Muscle of back (tissue), 13 donors: ENCODE measurements around the gene ABCC3. TPM values are rescaled to one million over a fixed set of nuclear protein-coding genes. Genes with fewer than 3 reads are reported as not detected.

ENCODE experiments used
- DNase-seq, 3 donors: peaks; one replicate each; pipeline versions ENCODE4 v3.0.0 to v3.0.0-alpha.2; 2013
- long read RNA-seq, 9 donors: transcript quantifications; one replicate each; lab custom pipeline, GENCODE V29; 2026
- polyA plus RNA-seq, 10 donors: library from polyadenylated mRNA; unstranded; fragments of 120-200 nt; gene quantifications; one replicate each; pipeline ENCODE4 v1.2.1, GENCODE V29; 2013; ENCODE audit not compliant: insufficient read length in 10 of 10

ABCC3 gene, protein sequence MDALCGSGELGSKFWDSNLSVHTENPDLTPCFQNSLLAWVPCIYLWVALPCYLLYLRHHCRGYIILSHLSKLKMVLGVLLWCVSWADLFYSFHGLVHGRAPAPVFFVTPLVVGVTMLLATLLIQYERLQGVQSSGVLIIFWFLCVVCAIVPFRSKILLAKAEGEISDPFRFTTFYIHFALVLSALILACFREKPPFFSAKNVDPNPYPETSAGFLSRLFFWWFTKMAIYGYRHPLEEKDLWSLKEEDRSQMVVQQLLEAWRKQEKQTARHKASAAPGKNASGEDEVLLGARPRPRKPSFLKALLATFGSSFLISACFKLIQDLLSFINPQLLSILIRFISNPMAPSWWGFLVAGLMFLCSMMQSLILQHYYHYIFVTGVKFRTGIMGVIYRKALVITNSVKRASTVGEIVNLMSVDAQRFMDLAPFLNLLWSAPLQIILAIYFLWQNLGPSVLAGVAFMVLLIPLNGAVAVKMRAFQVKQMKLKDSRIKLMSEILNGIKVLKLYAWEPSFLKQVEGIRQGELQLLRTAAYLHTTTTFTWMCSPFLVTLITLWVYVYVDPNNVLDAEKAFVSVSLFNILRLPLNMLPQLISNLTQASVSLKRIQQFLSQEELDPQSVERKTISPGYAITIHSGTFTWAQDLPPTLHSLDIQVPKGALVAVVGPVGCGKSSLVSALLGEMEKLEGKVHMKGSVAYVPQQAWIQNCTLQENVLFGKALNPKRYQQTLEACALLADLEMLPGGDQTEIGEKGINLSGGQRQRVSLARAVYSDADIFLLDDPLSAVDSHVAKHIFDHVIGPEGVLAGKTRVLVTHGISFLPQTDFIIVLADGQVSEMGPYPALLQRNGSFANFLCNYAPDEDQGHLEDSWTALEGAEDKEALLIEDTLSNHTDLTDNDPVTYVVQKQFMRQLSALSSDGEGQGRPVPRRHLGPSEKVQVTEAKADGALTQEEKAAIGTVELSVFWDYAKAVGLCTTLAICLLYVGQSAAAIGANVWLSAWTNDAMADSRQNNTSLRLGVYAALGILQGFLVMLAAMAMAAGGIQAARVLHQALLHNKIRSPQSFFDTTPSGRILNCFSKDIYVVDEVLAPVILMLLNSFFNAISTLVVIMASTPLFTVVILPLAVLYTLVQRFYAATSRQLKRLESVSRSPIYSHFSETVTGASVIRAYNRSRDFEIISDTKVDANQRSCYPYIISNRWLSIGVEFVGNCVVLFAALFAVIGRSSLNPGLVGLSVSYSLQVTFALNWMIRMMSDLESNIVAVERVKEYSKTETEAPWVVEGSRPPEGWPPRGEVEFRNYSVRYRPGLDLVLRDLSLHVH (N-terminal part only)
- polyA plus RNA-seq: 1 to 10 TPM in 1 of 10 donors, under 1 TPM in 9; 0.12 to 1.7 (median 0.67) TPM
- long read RNA-seq, donor 1: 0 reads
- long read RNA-seq, donor 2: 0 reads
- long read RNA-seq, donor 3: 0 reads
- long read RNA-seq, donor 4: 0 reads
- long read RNA-seq, donor 5: 0 reads
- long read RNA-seq, donor 6: 0 reads
- long read RNA-seq, donor 7: 0 reads
- long read RNA-seq, donor 8: 0 reads
- long read RNA-seq, donor 9: 0 reads

DNA sequence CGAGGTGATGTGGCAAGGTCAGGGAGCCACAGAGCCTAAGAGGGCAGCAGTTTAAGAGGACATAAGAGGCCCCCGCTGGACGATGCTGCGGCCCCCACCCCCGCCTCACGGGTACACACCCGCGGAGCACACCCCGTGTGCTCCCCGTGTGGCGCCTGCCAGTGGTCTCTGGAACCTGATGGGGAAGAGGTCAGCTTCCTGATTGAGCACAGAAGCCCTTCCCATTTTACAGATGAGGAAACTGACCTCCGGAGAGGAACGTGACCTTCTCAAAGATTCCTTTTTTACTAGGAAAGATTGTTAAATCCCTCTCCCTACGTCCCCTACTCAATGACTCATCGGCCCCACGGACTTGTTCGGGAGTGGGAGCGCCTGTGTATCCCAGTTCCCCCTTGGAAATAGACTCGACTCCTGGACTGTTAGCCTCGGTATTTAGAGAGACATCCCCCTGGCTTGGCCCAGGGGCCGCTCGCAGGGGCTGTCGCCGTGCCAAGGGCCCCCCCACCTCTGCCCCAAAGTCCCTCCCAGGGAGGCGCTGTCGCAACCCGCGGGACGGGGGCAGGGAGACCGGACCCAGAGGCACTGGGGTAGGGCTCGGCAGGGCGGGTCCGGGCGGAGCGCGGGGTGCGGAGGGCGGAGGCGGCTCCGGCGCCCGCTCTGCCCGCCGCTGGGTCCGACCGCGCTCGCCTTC lies at the start of gene ABCC3:
ABCC3 (plus strand) TSS at position 658 of the 691 bp plus-strand sequence. CDS start 56 bp downstream, outside the sequence.
- no peak for DNase-seq

DNA sequence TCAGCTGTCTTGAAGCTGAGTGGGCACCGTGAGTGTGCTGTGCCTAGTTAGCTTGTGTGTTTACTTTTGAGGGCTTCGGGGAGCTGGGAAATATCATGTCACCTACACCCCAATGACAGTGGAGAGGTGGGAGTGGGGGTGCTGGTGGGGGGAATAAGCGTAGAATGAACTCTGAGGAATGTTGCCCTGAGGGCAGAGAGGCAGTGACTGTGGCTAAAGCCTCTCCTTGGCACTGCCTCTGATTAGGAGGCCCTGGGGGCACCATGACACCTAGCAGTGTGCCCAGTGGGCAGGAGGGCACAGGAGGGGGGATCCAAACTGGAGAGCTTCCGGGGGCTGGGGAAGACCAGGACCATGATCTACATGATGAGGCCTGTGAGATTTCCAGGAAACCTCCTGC lies 49.3 kb upstream of the ABCC3 start:
- DNase-seq: no peak

DNA sequence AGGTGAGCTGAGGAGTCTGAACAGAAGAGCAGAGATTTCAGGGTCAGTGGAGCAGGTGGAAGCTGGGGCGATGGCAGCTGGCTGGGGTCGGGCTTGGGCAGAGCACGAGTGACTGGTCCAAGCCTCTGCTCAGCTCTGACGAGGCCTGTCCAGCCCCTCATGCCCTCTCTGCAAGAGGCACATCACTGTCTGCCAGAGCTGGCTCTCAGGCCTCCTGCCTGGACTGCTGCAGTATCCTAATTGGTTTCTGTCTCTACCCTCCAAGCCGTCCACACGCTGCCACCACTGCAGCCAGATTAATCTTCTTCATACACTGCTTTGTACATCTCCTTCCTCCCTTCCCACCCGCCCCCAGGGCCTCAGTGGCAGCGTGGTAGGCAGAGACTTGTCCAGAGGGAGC lies 48.8 kb upstream of the ABCC3 start:
- no peak for DNase-seq

DNA sequence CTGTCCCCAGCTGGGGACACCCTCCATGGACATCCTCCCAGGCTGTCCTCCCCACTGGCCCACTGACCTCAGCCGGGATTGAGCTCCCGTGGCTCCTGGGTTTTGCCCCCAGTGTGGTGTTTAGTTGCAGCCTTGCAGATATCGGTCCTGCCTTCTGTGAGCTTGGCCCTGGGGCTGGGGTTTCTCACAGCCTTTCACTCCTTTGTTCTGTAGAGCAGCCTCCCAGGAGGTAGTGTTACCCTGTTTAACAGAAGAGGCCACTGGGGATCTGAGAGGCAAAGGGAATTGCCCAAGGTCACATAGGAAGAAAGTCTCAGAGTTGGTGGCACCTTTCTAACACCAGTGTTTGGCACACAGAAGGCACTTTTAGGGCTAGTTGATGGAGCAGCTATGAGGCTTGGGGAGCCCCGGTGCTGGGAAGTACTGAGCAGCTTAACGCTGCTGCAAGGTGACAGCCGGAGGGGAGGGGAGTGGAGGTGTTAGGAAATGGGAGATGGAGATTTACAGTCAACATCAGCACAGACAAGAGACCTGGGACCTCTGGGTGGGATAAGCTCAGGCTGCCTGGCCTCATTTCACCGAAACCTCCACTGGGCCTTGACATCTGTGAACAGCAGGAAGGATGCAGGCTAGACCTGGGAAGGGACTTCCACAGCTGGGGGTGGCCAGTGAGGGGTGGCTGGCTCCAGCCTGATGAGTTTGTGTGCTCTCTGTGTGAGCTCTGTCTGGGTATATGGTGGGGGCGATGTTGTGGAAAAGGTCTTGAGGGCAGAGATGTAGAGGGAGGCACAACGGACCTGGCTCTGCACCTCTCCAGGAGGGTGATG lies 48.0 kb upstream of the ABCC3 start:
- no peak for DNase-seq

DNA sequence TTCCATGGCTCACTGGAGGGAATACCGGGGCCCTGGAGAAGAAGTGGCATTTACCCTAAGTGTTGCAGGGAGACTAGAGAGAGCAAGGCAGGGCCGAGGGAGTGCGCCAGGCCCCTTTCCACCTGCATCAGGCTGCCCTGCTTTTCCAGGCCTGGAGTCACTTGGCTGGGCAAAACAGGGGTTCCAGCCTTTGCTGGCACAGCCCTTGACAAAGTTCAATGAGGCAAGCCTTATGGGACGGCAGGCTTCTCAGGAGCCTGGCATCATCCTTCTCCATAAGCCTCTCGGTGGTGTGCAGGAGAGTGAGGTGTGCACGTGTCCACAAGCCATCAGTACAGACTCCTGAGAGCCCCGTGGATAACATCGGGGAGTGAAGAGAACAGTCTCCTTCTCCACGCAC lies 47.1 kb upstream of the ABCC3 start:
- no peak for DNase-seq

DNA sequence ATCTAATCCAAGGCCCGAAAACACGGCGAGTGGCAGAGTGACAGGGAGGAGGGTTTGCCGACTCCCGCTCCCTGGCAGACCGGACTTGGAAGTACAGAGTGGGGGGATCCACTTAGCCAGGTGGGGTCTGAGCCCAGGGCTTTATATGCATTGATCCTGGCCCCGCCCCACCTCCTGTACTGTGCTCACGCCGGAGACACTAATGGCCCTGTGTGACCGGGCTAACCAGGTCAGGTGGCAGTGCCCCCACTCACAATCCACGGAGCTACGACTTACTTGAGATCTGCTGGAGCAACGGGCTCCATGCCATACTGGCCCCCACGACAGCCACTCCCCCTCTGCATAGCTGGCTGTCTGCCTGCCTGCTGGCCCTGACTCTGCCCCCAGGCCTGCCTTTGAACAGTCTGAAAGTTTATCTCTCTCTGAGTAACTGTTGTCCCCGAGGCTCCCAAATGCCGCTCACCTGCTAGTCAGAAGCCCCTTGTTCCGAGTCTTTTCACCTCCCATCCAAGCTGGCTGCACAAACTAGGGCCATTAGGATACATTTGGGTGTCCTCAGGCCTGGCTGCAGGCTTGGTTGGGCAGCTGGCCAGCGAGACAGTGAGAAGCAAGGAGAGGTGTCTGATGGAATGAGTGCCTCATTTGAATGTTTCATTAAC lies 46.2 kb upstream of the ABCC3 start:
- peak in 1 of 3 donors; percentile 27 for DNase-seq

DNA sequence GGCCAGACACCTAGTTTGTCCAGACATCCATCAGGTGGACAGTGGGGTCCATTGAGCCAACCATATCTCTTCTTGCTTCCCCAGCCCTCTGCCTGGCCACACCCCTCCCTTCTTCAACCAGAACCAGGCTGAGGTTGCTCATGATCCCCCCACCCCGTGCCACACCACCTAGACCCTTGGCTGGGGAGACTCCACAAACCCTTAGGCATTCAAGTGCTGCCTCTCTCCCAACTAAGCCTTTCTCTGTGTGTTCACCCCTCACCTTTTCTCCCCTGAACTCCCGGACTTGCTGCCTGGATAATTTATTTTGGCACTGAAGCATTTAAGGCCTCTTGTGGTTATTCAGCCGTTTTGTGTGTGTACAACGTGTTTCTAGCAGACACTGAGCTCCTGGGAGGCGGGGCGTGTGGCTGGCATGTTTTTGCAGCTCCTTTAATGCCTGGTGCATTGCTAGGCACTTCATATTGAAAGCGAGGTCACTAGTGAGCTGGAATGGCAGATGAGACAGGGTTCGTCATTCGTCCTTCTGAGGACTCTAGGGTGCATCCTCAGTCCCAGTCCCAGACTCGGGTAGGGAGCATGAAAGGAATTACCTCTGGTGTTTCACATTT lies 45.5 kb upstream of the ABCC3 start:
- DNase-seq: no peak

DNA sequence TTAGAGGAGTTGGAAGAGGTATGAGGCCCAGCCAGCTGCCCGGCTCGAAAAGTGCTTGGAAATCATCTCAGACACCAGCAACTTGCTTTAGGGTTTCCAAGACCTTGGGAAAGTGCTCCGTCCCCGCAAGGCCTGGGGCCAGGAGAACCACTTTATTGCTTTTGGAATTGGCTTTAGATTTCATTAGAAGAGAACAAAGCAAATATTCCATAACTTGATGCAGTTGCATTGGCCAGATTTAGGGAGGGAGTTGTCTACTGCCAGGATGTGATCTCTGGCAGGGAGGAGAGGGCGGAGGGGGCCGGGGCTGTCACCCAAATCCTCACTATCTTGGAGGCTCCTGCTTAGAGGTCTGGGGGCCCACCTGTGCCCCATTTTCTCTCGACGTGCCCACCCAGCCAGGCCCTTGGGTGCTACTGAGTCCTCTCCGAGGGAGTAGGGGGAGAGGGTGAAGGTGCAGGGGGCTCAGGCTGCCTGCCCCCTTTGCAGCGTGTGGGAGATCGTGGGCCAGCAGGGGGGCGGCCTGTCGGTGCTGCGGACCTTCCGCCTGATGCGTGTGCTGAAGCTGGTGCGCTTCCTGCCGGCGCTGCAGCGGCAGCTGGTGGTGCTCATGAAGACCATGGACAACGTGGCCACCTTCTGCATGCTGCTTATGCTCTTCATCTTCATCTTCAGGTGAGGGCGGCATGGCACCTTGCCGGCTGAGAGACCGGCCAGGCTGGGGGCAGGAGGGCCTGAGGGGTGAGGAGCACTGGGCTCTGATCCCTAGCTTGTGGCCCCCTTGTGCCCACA lies 43.5 kb upstream of the ABCC3 start:
- DNase-seq: peak in 1 of 3 donors; percentile 60

DNA sequence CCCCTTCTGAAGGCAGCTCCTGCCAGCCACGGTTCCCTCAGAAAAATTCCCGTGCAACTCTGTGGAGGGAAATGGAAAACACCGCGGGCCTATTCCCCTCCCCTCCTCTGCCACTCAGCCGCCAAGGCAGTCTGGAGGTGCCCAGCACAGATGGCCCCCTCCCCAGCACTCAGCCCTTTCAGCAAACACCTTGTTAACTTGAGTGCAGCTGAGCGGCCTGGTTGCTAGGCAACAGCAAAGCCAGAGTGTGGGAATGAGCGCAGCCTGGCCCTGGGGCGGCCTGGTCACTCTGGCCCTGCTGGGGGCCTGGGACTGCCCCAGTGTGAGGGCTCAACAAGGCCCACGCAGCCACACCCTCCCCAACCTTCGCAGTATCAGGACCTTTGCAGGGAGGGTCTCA lies 41.4 kb upstream of the ABCC3 start:
- DNase-seq: no peak

DNA sequence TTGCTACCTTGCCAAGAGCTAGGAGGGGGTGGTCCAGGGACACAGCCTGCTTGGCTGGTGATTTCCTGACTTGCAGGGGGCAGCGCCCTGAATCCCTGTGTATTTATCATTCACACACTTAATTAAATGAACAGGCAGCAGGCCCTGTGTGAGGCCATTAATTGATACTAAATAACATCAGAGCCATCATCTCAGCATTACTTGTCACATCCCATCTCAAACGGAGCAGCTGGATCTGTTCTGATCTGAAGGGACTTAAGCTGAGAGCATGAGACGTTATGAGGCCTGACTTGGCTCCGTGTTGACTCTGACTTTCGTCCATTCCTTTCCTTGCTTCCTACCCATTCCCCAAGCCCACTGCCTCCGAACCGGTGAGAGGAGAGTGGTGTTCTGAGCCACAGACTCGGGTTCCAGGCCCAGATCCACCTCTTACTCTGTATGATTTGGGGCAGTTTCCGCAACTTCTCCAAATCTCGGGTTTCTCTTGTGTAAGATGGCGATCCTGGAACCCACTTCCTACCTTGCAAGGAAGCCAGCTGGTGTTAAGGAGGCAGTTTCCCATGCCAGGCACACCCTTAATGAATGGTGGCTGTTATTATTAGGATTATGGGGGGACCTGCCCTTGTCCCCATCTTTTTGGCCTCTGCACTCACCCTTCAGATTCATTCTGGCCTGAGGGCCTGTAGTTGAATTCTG lies 40.4 kb upstream of the ABCC3 start:
- no peak for DNase-seq

DNA sequence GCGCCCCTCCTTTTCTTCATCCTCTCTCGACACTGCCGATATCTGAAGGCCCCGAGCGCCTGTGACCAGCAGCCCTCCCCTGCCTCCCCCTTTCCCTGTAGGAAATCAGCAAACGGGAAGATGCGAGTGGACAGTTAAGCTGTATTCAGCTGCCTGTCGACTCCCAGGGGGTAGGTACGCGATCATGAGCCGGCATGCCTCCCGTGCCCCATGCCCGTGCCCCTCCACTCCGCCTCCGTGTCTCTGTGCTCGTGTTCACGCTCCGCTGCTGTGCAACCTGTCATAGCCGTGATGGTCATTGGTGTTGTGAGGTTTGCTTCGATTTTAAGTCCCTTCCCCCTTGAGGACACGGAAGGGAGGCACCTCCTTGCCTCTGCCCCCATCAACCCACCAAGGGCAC lies 39.8 kb upstream of the ABCC3 start:
- no peak for DNase-seq

DNA sequence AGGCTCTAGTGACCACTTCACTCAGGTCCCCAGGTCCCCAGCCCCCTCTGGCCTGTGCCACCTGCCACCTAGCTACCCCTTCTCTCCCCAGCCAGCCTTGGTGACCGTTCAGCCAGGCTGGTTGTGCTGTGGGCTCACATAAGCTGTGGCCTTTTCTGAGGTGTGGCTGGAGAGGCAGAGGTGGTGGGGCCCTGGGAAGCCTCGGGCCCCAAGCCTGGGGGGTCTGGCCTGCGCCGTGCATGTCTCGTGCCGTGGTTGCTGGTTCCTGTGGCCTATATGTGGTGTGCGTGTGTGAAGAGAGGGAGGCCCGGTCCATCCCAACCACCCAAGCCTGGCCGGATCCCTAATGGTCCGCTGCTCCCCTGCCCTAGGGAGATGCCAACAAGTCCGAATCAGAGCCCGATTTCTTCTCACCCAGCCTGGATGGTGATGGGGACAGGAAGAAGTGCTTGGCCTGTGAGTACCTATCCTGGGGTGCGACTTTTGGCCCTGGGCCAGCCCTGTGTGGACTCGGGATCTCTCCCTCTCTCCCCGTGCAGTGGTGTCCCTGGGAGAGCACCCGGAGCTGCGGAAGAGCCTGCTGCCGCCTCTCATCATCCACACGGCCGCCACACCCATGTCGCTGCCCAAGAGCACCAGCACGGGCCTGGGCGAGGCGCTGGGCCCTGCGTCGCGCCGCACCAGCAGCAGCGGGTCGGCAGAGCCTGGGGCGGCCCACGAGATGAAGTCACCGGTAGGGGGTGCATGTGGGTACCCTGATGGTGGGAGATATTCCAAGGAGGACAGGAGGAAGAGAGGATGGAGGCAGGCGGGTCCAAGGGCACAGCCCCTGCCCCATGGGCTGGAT lies 38.3 kb upstream of the ABCC3 start:
- DNase-seq: no peak

DNA sequence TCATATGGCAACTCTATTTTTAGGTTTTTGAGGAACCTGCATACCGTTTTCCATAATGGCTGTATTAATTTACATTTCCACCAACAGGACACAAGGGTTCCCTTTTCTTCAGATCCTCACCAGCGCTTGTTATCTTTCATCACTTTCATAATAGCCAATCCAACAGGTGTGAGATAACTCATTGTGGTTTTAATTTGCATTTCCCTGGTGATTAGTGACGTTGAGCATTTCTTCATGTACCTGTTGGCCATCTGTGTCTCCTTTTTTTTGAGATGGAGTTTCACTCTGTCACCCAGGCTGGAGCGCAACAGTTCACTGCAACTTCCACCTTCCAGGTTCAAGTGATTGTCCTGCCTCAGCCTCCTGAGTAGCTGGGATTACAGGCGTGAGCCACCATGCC lies 36.2 kb upstream of the ABCC3 start:
- DNase-seq: no peak

DNA sequence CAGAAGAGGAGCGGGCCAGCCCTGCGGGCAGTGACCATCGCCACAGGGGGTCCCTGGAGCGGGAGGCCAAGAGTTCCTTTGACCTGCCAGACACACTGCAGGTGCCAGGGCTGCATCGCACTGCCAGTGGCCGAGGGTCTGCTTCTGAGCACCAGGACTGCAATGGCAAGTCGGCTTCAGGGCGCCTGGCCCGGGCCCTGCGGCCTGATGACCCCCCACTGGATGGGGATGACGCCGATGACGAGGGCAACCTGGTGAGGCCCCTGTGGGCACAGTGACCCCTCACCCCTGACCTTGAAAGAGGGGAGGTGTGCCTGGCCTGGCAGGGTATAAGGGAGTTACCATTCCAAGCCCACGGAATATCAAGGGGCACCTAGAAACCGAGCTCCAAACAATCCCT lies 35.1 kb upstream of the ABCC3 start:
- DNase-seq: no peak

DNA sequence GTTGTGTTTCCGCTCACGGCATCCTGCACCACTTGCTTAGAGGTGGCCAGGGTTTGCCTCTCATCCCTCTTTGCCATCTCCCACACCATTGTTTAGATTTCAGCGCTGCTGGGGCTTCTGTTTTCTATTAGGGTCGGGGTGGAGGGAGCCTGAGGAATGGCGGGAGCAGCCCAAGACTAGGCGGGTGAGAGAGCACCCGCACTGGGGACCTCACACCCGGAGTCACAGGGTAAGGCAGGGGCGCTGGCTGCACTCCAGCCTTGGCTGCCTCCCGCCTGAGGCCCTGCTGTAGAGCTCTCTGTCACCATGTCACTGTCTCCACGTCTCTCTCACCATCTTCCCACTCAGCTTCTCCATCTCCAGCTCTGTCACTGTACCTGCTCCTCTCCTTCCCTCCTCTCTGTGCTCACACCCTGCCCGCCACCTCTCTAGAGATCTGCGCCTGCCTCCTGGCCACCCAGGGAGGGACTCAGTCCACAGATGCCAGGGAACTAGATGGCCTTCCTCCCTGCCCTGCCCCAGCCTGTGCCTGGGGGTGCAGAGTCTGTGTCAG lies 32.8 kb upstream of the ABCC3 start:
- DNase-seq: no peak

DNA sequence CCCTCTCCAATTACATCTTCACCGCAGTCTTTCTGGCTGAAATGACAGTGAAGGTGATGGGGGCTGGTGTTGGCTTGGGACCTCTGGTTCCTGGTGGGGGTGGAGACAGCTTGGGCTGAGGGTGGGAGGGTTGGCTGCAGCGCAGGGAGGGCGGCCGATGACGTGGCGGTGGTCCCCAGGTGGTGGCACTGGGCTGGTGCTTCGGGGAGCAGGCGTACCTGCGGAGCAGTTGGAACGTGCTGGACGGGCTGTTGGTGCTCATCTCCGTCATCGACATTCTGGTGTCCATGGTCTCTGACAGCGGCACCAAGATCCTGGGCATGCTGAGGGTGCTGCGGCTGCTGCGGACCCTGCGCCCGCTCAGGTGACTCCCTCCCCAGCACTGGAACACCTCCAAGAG lies 31.8 kb upstream of the ABCC3 start:
- no peak for DNase-seq
